Osteocyte (in vitro differentiated cells): ENCODE measurements around the gene SLC44A2. TPM values are rescaled to one million over a fixed set of nuclear protein-coding genes. Genes with fewer than 3 reads are reported as not detected.

ENCODE experiments used
- DNase-seq: peaks from one replicate; pipeline ENCODE4 v3.0.0; 2021; ENCODE audit warnings: mixed read lengths; ENCODE audit not compliant: unreplicated experiment; ENCODE audit errors: extremely low spot score
- H3K27ac Mint-ChIP-seq: one replicate; pipeline ENCODE4 v1.8.0; 2021; ENCODE audit warnings: mild to moderate bottlenecking, mixed read lengths; ENCODE audit not compliant: unreplicated experiment
- H3K27me3 Mint-ChIP-seq: one replicate; pipeline ENCODE4 v1.8.0; 2021; ENCODE audit warnings: mixed read lengths; ENCODE audit not compliant: unreplicated experiment
- H3K36me3 Mint-ChIP-seq: one replicate; pipeline ENCODE4 v1.8.0; 2021; ENCODE audit warnings: mixed read lengths; ENCODE audit not compliant: unreplicated experiment
- H3K4me1 Mint-ChIP-seq: one replicate; pipeline ENCODE4 v1.8.0; 2021; ENCODE audit warnings: mixed read lengths; ENCODE audit not compliant: unreplicated experiment
- H3K4me3 Mint-ChIP-seq: one replicate; pipeline ENCODE4 v1.8.0; 2021; ENCODE audit warnings: mild to moderate bottlenecking, moderate library complexity, mixed read lengths; ENCODE audit not compliant: unreplicated experiment
- H3K9me3 Mint-ChIP-seq: one replicate; pipeline ENCODE4 v1.8.0; 2021; ENCODE audit warnings: mixed read lengths; ENCODE audit not compliant: unreplicated experiment
- total RNA-seq: library from RNA; stranded (reverse); gene quantifications from 2 replicates; pipeline ENCODE4 v1.2.1, GENCODE V29; 2021
- TF ChIP-seq, protein P1 (sequence below): fragments of 200-600 bp; sonication (generic); IDR thresholded peaks from 2 replicates; pipeline ENCODE4 v1.5.0; 2021; ENCODE audit warnings: antibody characterized with exemption, mild to moderate bottlenecking, moderate library complexity

Gene SLC44A2
- total RNA-seq, 1 donor from 2014 or later = 225 TPM

DNA sequence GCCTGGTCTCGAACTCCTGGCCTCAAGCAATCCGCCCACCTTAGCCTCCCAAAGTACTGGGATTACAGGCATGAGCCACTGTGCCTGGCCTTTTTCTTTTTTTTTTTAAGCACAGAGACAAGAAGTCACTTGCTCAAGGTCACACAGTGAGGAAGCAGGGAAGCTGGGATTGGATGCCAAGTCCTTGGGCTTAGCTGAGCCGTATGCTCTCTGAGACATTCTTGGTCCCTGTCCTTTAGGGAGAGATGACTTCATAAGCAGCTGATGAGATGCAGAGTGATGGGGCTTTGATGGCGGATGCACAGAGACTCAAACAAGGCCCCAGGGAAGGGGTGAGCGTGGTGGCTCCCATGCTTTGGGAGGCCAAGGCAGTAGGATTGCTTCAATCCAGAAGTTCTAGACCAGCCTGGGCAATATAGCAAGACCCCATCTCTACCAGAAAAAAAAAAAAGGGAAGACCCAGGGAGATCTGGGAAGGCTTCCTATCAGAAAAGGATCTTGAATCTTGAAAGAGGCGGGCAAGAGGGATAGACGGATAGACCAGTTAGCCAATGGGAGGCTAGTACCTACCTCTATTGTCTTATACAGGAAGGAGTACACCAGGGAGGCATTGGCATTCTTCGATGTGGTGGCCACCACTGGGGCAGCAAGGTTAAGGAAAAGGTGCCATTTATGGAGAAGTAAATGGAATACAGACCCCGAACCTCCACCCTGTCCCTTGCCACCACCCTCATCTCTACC lies 42.1 kb upstream of the SLC44A2 start:
- DNase-seq = no peak
- H3K27me3 Mint-ChIP-seq = peaks cover 20% of the 10 kb centered on the region
- H3K27ac Mint-ChIP-seq = no peak overlapping the region
- H3K4me3 Mint-ChIP-seq = no peak overlapping the region
- peaks cover 5% of the 10 kb centered on the region for H3K4me1 Mint-ChIP-seq
- H3K36me3 Mint-ChIP-seq = no peaks in the 10 kb centered on the region
- TF ChIP-seq, protein P1, sequence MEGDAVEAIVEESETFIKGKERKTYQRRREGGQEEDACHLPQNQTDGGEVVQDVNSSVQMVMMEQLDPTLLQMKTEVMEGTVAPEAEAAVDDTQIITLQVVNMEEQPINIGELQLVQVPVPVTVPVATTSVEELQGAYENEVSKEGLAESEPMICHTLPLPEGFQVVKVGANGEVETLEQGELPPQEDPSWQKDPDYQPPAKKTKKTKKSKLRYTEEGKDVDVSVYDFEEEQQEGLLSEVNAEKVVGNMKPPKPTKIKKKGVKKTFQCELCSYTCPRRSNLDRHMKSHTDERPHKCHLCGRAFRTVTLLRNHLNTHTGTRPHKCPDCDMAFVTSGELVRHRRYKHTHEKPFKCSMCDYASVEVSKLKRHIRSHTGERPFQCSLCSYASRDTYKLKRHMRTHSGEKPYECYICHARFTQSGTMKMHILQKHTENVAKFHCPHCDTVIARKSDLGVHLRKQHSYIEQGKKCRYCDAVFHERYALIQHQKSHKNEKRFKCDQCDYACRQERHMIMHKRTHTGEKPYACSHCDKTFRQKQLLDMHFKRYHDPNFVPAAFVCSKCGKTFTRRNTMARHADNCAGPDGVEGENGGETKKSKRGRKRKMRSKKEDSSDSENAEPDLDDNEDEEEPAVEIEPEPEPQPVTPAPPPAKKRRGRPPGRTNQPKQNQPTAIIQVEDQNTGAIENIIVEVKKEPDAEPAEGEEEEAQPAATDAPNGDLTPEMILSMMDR = no peak
- H3K9me3 Mint-ChIP-seq = no peaks in the 10 kb centered on the region

DNA sequence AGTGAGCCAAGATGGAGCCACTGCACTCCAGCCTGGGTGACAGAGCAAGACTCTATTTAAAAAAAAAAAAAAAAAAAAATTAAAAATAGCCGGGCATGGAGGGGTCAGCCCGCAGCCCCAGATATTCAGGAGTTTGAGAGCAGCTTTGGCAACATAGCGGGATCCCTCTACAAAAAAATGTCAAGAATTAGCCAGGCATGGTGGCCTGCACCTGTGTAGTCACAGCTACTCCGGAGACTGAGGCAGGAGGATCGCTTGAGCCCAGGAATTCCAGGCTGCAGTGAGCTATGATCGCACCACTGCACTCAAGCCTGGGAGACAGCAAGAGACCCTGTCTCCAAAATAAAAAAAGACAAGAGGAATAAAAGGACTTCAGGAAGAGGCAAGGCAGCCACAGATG lies 39.0 kb upstream of the SLC44A2 start:
- no peak overlapping the region for H3K27ac Mint-ChIP-seq
- TF ChIP-seq, protein P1 = no peak
- H3K4me3 Mint-ChIP-seq = no peak overlapping the region
- no peaks in the 10 kb centered on the region for H3K4me1 Mint-ChIP-seq
- no peak for DNase-seq
- no peaks in the 10 kb centered on the region for H3K9me3 Mint-ChIP-seq
- H3K36me3 Mint-ChIP-seq = no peaks in the 10 kb centered on the region
- H3K27me3 Mint-ChIP-seq = peaks cover 20% of the 10 kb centered on the region

DNA sequence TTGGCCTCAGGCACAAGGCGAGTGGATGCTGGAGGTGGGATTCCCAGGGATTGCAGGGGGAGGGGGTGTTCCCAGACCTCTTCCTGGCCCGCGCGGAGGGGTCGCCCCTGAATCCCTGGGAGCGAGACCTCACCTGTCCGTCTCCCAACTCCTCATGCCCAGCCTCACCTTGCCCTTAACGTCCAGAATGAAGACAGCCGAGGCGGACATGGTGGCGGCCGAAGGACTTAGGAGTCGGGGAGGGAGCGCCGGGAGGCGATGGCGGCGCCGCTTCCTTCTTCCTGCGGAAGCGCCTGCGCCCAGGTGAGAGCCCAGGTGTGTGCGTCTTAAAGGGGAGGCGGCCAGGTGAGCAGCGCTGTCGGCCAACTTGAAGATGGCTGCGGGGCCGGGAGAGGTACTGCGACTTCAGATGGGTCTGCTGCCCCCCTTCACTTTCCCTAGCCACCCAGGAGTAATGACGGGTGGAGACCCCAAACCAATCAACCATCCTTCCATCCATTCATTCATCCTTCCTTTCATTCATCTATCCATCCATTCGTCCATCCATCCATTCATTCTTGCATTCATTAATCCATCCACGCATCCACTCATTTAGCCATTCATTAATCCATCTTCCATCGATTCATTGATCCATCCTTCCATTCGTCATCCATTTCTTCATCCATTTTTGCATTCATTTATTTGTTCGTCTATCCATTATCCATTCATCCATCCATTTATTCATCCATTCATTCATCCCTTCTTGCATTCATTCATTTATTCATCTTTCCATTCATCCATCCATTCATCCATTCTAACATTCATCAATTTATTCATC lies 38.1 kb upstream of the SLC44A2 start, which contains the start of gene AP1M2:
TSS of gene AP1M2 (minus strand) at position 291 of the 817 bp plus-strand sequence. CDS start at position 210, 81 bp downstream.
- DNase-seq = no peak
- Mint-ChIP-seq H3K4me1 (no peaks in the 10 kb centered on the region), H3K4me3 (no peak within 1 kb of the TSS), H3K27me3 (peaks cover 20% of the 10 kb centered on the region), H3K9me3 (no peaks in the 10 kb centered on the region), H3K36me3 (no peaks in the 10 kb centered on the region), H3K27ac (no peak within 1 kb of the TSS)
- TF ChIP-seq, protein P1 = no peak

DNA sequence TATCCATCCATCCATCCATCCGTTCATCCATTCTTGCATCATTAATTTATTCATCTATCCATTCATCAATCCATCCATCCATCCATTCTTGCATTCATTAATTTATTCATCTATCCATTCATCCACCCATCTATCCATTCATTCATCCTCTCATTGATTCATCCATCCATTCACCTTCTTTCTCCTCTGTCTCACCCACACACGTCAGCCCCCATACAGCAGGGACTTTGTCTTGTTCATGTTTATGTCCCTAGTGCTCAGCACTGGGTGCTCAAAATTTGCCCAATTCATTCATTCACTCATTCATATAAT lies 37.6 kb upstream of the SLC44A2 start:
- no peaks in the 10 kb centered on the region for H3K9me3 Mint-ChIP-seq
- no peak overlapping the region for H3K4me3 Mint-ChIP-seq
- no peak for DNase-seq
- no peaks in the 10 kb centered on the region for H3K36me3 Mint-ChIP-seq
- peaks cover 20% of the 10 kb centered on the region for H3K27me3 Mint-ChIP-seq
- no peaks in the 10 kb centered on the region for H3K4me1 Mint-ChIP-seq
- TF ChIP-seq, protein P1 = no peak
- H3K27ac Mint-ChIP-seq = no peak overlapping the region

DNA sequence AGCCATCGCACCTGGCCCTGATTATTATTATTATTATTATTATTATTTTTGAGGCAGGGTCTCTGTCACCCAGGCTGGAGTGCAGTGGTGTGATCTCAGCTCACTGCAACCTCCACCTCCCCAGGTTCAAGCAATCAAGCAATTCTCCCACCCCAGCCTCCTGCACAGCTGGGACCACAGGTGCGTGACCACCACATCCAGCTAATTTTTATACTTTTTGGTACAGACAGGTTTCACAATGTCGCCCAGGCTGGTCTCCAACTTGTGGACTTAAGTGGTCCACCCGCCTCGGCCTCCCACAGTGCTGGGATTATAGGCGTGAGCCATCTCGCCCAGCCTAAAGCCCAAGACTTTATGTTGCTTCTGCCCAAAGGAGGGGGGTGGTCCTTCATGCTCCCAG lies 32.2 kb upstream of the SLC44A2 start:
- TF ChIP-seq, protein P1 = no peak
- Mint-ChIP-seq H3K27ac (no peak overlapping the region), H3K27me3 (peaks cover 7% of the 10 kb centered on the region)

More for the DNA sequence above, 32.2 kb upstream of the SLC44A2 start:
- no peaks in the 10 kb centered on the region for H3K9me3 Mint-ChIP-seq
- peaks cover 10% of the 10 kb centered on the region for H3K4me1 Mint-ChIP-seq
- no peak overlapping the region for H3K4me3 Mint-ChIP-seq
- DNase-seq = no peak
- no peaks in the 10 kb centered on the region for H3K36me3 Mint-ChIP-seq
